Trophoblast cell (in vitro differentiated cells and primary cell): Measurements from ENCODE around the gene LGALS16.
A peak's percentile ranks its signal among the peaks of the same experiment; 100 is the strongest.
"Not testable (repeated sequence)": the region's sequence is repeated elsewhere in the genome, so short reads cannot be mapped to it uniquely, and the experiment has no call there.

Source experiments
- DNase-seq, 2 donors: peaks; one replicate each; pipeline ENCODE4 v3.0.0-alpha.2; 2016
- H2AFZ ChIP-seq: 2 replicates; pipeline ENCODE4 v1.6.1; 2013; ENCODE audit warnings: low read length, moderate library complexity, mild to moderate bottlenecking; ENCODE audit not compliant: insufficient read depth, poor library complexity
- H2AK5ac ChIP-seq: 2 replicates; pipeline ENCODE4 v1.6.1; 2013; ENCODE audit warnings: mild to moderate bottlenecking, low read length
- H2BK120ac ChIP-seq: 2 replicates; pipeline ENCODE4 v1.6.1; 2013; ENCODE audit warnings: low read length, mild to moderate bottlenecking, moderate library complexity; ENCODE audit not compliant: insufficient read depth, poor library complexity
- H2BK12ac ChIP-seq: 2 replicates; pipeline ENCODE4 v1.6.1; 2013; ENCODE audit warnings: mild to moderate bottlenecking, low read length, moderate library complexity
- H2BK5ac ChIP-seq: 2 replicates; pipeline ENCODE4 v1.6.1; 2013; ENCODE audit warnings: low read length, low read depth, moderate library complexity, mild to moderate bottlenecking; ENCODE audit not compliant: poor library complexity
- H3K14ac ChIP-seq: 2 replicates; pipeline ENCODE4 v1.6.1; 2013; ENCODE audit warnings: mild to moderate bottlenecking, low read length
- H3K18ac ChIP-seq: 2 replicates; pipeline ENCODE4 v1.6.1; 2013; ENCODE audit warnings: mild to moderate bottlenecking, low read length
- H3K23ac ChIP-seq: 2 replicates; pipeline ENCODE4 v1.6.1; 2013; ENCODE audit warnings: low read length
- H3K27ac ChIP-seq: 2 replicates; pipeline ENCODE4 v1.5.1; 2013; ENCODE audit warnings: low read depth, mild to moderate bottlenecking, inconsistent platforms, low read length, moderate library complexity
- H3K27me3 ChIP-seq: 2 replicates; pipeline ENCODE4 v1.6.1; 2013; ENCODE audit warnings: inconsistent platforms, mild to moderate bottlenecking, low read length, moderate library complexity; ENCODE audit not compliant: insufficient read depth
- H3K36me3 ChIP-seq, 2 experiments: 1 replicate in 1 of 2; 2 replicates in 1 of 2; pipeline ENCODE4 v1.6.1; 2013; ENCODE audit warnings: low read length in 2 of 2, mild to moderate bottlenecking in 2 of 2, moderate library complexity in 1 of 2; ENCODE audit not compliant: insufficient read depth in 2 of 2, control insufficient read depth in 1 of 2
- H3K4ac ChIP-seq: 2 replicates; pipeline ENCODE4 v1.6.1; 2013; ENCODE audit warnings: low read depth, mild to moderate bottlenecking, low read length, moderate library complexity
- H3K4me1 ChIP-seq, 2 experiments: 1 replicate in 1 of 2; 2 replicates in 1 of 2; pipeline ENCODE4 v1.6.1; 2013; ENCODE audit warnings: low read length in 2 of 2, mild to moderate bottlenecking in 2 of 2, moderate library complexity in 1 of 2; ENCODE audit not compliant: insufficient read depth in 2 of 2, control insufficient read depth in 1 of 2
- H3K4me2 ChIP-seq: 2 replicates; pipeline ENCODE4 v1.6.1; 2013; ENCODE audit warnings: inconsistent platforms, mild to moderate bottlenecking, low read length, moderate library complexity
- H3K4me3 ChIP-seq: 2 replicates; pipeline ENCODE4 v1.5.1; 2013; ENCODE audit warnings: mild to moderate bottlenecking, low read depth, low read length, inconsistent platforms
- H3K79me1 ChIP-seq: one replicate; pipeline ENCODE4 v1.6.1; 2013; ENCODE audit warnings: low read length
- H3K79me2 ChIP-seq: 2 replicates; pipeline ENCODE4 v1.6.1; 2013; ENCODE audit warnings: low read length, mild to moderate bottlenecking; ENCODE audit not compliant: control insufficient read depth, insufficient read depth, poor library complexity
- H3K9ac ChIP-seq: 2 replicates; pipeline ENCODE4 v1.6.1; 2013; ENCODE audit warnings: mild to moderate bottlenecking, low read length
- H3K9me3 ChIP-seq: 2 replicates; pipeline ENCODE4 v1.6.1; 2013; ENCODE audit warnings: low read depth, mild to moderate bottlenecking, control low read depth, inconsistent platforms, low read length; ENCODE audit not compliant: insufficient read depth
- H4K12ac ChIP-seq: 2 replicates; pipeline ENCODE4 v1.6.1; 2013; ENCODE audit warnings: low read depth, mild to moderate bottlenecking, low read length, moderate library complexity
- H4K8ac ChIP-seq: 2 replicates; pipeline ENCODE4 v1.6.1; 2013; ENCODE audit warnings: low read depth, mild to moderate bottlenecking, low read length, moderate library complexity
- H4K91ac ChIP-seq: one replicate; pipeline ENCODE4 v1.6.1; 2013; ENCODE audit warnings: low read depth, mild to moderate bottlenecking, low read length, moderate library complexity
- WGBS: extraction: QIAGEN DNeasy Blood & Tissue Kit; methylation state at CpG from one replicate; pipeline ENCODE4 v1.1.7; 2013; ENCODE audit warnings: missing lambda C conversion rate; ENCODE audit not compliant: insufficient read length, insufficient coverage; ENCODE audit errors: extremely low coverage; 5-methylcytosine and 5-hydroxymethylcytosine counted together

Gene LGALS16

DNA sequence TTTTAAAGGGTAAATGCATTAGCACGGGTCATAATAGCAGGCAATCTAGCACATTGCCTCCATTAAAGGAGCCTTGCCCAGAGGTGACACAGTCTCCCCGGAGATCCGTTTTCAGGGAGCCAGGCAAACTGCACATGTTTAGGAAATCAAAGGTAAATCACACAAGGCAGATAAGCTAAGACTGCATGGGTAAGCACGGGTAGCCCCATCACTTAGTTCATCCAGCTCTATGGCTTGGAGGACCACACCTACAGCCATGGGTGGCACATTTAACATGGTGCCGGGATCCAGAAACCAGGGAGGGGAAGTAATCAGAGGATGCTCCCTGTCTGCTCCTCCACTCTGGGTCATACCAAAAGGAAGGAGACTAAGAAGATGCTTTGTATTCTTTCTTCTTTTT is 16.8 kb downstream of the LGALS16 start:
- no peak overlapping the region for H4K91ac ChIP-seq

DNA sequence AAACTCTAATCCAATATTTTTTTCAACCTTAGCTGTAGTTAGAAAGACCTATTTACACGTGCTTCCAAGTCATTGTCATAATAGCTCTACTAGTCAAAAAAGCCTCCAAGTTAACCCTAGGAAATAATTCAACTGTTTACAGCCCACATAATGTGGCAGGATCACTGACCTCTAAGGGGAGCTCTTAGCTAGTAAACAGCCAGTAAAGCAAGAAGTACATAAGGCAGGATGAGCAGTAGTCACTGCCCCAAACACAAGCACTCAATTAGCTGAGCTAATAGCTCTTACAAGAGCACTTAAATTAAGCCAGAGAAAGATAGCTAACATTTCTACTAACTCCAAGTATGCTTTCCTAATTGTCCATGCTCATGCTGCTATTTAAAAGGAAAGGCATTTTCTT is 18.1 kb downstream of the LGALS16 start:
- H3K9me3 ChIP-seq, H3K23ac ChIP-seq, H3K14ac ChIP-seq, H3K18ac ChIP-seq, H4K8ac ChIP-seq, H3K4me2 ChIP-seq, H3K9ac ChIP-seq, H3K4me1 ChIP-seq, H3K27ac ChIP-seq, H2AFZ ChIP-seq, H2AK5ac ChIP-seq, H4K12ac ChIP-seq, H2BK120ac ChIP-seq, H3K36me3 ChIP-seq, H3K4me3 ChIP-seq, H3K27me3 ChIP-seq, H3K79me1 ChIP-seq, H3K4ac ChIP-seq, H2BK5ac ChIP-seq, H2BK12ac ChIP-seq, H4K91ac ChIP-seq, H3K79me2 ChIP-seq: not testable (repeated sequence)
- WGBS = no CpG with 5 or more reads among the region's 1 CpG
- DNase-seq = peak; percentile 12 to 63

More for the DNA sequence above, 16.8 kb downstream of the LGALS16 start:
- peak overlapping the region; percentile 58 for H2BK12ac ChIP-seq
- DNase-seq = no peak
- H3K27ac ChIP-seq = no peak overlapping the region
- H3K4ac ChIP-seq = no peak overlapping the region
- H3K9ac ChIP-seq = no peak overlapping the region
- no peak overlapping the region for H3K18ac ChIP-seq
- H2AFZ ChIP-seq = no peak overlapping the region
- H4K8ac ChIP-seq = no peak overlapping the region
- H3K4me2 ChIP-seq = no peak overlapping the region
- H3K36me3 ChIP-seq = no peaks in the 10 kb centered on the region
- H2BK5ac ChIP-seq = no peak overlapping the region
- H3K27me3 ChIP-seq = no peaks in the 10 kb centered on the region
- H3K14ac ChIP-seq = no peak overlapping the region
- H3K79me1 ChIP-seq = no peaks in the 10 kb centered on the region
- no CpG with 5 or more reads among the region's 5 CpGs for WGBS
- no peaks in the 10 kb centered on the region for H3K4me1 ChIP-seq
- no peak overlapping the region for H3K23ac ChIP-seq
- no peaks in the 10 kb centered on the region for H3K79me2 ChIP-seq
- H2AK5ac ChIP-seq = no peak overlapping the region
- H3K4me3 ChIP-seq = no peak overlapping the region
- H3K9me3 ChIP-seq = no peaks in the 10 kb centered on the region
- no peak overlapping the region for H2BK120ac ChIP-seq
- no peak overlapping the region for H4K12ac ChIP-seq

DNA sequence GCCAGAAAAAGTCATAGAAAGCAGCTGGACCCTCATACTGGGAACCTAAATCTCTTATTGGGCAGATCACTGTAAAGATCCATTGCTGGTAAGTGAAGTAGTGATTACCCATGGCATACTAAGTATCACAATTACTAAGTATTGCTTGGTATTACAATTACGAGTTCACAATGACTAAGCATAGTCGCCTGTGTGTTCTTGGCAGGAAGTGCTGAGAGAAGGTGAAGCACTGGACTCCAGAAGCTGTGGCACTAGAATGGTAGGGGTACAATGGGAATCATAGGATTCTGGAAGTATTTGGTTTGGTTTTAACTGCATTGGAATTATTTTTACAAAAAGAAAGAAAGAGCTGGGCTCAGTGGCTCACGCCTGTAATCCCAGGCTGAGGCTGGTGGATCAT is 20.3 kb downstream of the LGALS16 start:
- Histone ChIP-seq H3K4ac (no peak overlapping the region), H3K36me3 (no peaks in the 10 kb centered on the region), H3K27me3 (no peaks in the 10 kb centered on the region), H2BK120ac (no peak overlapping the region), H2AK5ac (no peak overlapping the region), H3K4me1 (no peaks in the 10 kb centered on the region), H4K91ac (no peak overlapping the region), H3K4me3 (no peak overlapping the region), H3K4me2 (no peak overlapping the region), H2AFZ (no peak overlapping the region), H3K18ac (no peak overlapping the region), H4K12ac (no peak overlapping the region), H4K8ac (no peak overlapping the region), H3K23ac (no peak overlapping the region), H3K79me2 (no peaks in the 10 kb centered on the region), H2BK12ac (no peak overlapping the region), H3K27ac (no peak overlapping the region), H3K9me3 (no peaks in the 10 kb centered on the region), H2BK5ac (no peak overlapping the region), H3K79me1 (no peaks in the 10 kb centered on the region), H3K14ac (no peak overlapping the region), H3K9ac (no peak overlapping the region)
- DNase-seq = no peak
- no CpG with 5 or more reads among the region's 3 CpGs for WGBS

GRCh38 chr19:39677961-39678889 is 22.5 kb downstream of the LGALS16 start:
- Histone ChIP-seq H3K4me1 (no peaks in the 10 kb centered on the region), H3K4ac (no peak overlapping the region), H3K18ac (no peak overlapping the region), H4K12ac (no peak overlapping the region), H2BK5ac (no peak overlapping the region), H3K9me3 (no peaks in the 10 kb centered on the region), H3K27me3 (no peaks in the 10 kb centered on the region), H2AK5ac (no peak overlapping the region), H3K4me2 (no peak overlapping the region), H4K91ac (no peak overlapping the region), H3K79me2 (no peaks in the 10 kb centered on the region), H3K23ac (no peak overlapping the region), H3K27ac (no peak overlapping the region), H3K9ac (no peak overlapping the region), H3K79me1 (no peaks in the 10 kb centered on the region), H2BK120ac (no peak overlapping the region), H3K36me3 (no peaks in the 10 kb centered on the region), H2BK12ac (no peak overlapping the region), H2AFZ (no peak overlapping the region), H3K14ac (no peak overlapping the region), H4K8ac (no peak overlapping the region), H3K4me3 (no peak overlapping the region)
- no peak for DNase-seq
- no CpG with 5 or more reads among the region's 10 CpGs for WGBS
